Osteoblast (primary cell): ENCODE data around the gene TULP4. TPM values are rescaled to one million over a fixed set of nuclear protein-coding genes. Genes with fewer than 3 reads are reported as not detected.

Experiments used
- DNase-seq: peaks from one replicate; pipeline ENCODE4 v3.0.0; 2011; ENCODE audit warnings: low spot score, mixed read lengths; ENCODE audit not compliant: insufficient read length; ENCODE audit errors: missing footprints
- H2AFZ ChIP-seq: 2 replicates; pipeline ENCODE4 v1.6.0; 2011; ENCODE audit warnings: mild to moderate bottlenecking, low read length
- H3K27ac ChIP-seq: 2 replicates; pipeline ENCODE4 v1.5.1; 2011; ENCODE audit warnings: mild to moderate bottlenecking, low read depth, low read length, moderate library complexity
- H3K27me3 ChIP-seq: 2 replicates; pipeline ENCODE4 v1.6.0; 2012; ENCODE audit warnings: mild to moderate bottlenecking, control low read depth, inconsistent platforms, low read length, moderate library complexity; ENCODE audit not compliant: insufficient read depth
- H3K36me3 ChIP-seq: 2 replicates; pipeline ENCODE4 v1.5.1; 2011; ENCODE audit warnings: mild to moderate bottlenecking, low read length, control low read depth, moderate library complexity; ENCODE audit not compliant: insufficient read depth
- H3K4me1 ChIP-seq: 2 replicates; pipeline ENCODE4 v1.5.1; 2011; ENCODE audit warnings: mild to moderate bottlenecking, low read length, control low read depth, moderate library complexity; ENCODE audit not compliant: insufficient read depth
- H3K4me2 ChIP-seq: 2 replicates; pipeline ENCODE4 v1.6.0; 2011; ENCODE audit warnings: mild to moderate bottlenecking, low read length; ENCODE audit not compliant: insufficient read depth
- H3K4me3 ChIP-seq: fragments of 200-600 bp; sonication (generic); 3 replicates; pipeline ENCODE4 v1.5.1; 2012; ENCODE audit warnings: mild to moderate bottlenecking, low read length, inconsistent platforms; ENCODE audit not compliant: insufficient read depth
- H3K79me2 ChIP-seq: 2 replicates; pipeline ENCODE4 v1.6.0; 2012; ENCODE audit warnings: mild to moderate bottlenecking, low read length, control low read depth, inconsistent platforms; ENCODE audit not compliant: insufficient read depth
- H3K9me3 ChIP-seq: 2 replicates; pipeline ENCODE4 v1.5.1; 2011; ENCODE audit warnings: low read depth, low read length, control low read depth
- H4K20me1 ChIP-seq: 2 replicates; pipeline ENCODE4 v1.6.0; 2012; ENCODE audit warnings: mild to moderate bottlenecking, low read length, control low read depth; ENCODE audit not compliant: insufficient read depth
- total RNA-seq: library from RNA; depleted of rRNA; stranded (reverse); fragments of >200 nt; gene quantifications from 2 replicates; pipeline ENCODE4 v1.2.3, GENCODE V29; 2012
- TF ChIP-seq, protein P1 (sequence below): IDR thresholded peaks from 2 replicates; pipeline ENCODE4 v1.5.1; 2011; ENCODE audit warnings: mild to moderate bottlenecking, low read depth, low read length, moderate library complexity; ENCODE audit errors: extremely low read depth

TULP4 gene
- total RNA-seq, 1 donor = 172 TPM

DNA sequence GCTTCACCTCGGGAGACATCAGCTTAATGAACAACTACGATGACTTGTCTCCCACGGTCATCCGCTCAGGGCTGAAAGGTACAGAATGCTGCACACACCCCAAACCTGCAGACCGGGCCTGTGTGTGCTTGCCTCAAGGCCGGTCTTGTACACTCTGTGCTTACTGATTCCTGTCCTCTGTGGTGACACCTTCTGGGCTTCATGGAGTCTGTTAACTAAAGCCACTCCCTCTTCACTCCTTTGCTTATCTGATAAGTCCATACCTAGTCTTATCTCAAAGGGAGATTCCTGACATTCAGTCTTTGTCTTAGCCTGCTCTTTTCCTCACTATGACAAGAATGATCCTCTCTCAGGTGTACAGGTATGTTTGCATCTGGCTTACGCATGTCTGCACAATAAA lies 139.9 kb downstream of the TULP4 start:
- no peaks in the 10 kb centered on the region for H3K9me3 ChIP-seq
- no peak overlapping the region for H3K4me3 ChIP-seq
- DNase-seq = no peak
- no peaks in the 10 kb centered on the region for H4K20me1 ChIP-seq
- H3K4me2 ChIP-seq = no peak overlapping the region
- peaks cover 6% of the 10 kb centered on the region for H3K36me3 ChIP-seq
- no peaks in the 10 kb centered on the region for H3K27me3 ChIP-seq
- no peaks in the 10 kb centered on the region for H3K79me2 ChIP-seq
- no peak overlapping the region for H2AFZ ChIP-seq
- TF ChIP-seq, protein P1, sequence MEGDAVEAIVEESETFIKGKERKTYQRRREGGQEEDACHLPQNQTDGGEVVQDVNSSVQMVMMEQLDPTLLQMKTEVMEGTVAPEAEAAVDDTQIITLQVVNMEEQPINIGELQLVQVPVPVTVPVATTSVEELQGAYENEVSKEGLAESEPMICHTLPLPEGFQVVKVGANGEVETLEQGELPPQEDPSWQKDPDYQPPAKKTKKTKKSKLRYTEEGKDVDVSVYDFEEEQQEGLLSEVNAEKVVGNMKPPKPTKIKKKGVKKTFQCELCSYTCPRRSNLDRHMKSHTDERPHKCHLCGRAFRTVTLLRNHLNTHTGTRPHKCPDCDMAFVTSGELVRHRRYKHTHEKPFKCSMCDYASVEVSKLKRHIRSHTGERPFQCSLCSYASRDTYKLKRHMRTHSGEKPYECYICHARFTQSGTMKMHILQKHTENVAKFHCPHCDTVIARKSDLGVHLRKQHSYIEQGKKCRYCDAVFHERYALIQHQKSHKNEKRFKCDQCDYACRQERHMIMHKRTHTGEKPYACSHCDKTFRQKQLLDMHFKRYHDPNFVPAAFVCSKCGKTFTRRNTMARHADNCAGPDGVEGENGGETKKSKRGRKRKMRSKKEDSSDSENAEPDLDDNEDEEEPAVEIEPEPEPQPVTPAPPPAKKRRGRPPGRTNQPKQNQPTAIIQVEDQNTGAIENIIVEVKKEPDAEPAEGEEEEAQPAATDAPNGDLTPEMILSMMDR = no peak
- H3K4me1 ChIP-seq = no peaks in the 10 kb centered on the region
- H3K27ac ChIP-seq = no peak overlapping the region

DNA sequence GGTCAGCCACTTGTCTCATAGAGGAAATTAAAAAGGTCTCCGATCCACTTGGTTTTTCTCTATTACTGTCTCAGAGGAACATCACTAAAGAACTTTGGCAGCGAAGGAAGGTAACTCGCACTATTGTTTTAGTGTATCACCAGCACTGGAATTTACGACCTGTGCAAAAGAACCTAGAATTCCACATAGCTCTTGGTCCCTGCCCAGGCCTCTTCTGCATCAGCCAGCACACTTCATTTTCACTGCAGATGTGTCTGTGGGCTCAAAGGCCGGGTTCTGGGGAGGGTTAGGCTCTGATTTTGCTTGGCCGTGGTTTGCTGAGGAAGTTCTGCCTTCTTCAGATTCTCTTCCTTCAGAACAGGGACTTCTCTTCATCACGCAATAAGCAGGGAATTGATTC lies 144.9 kb downstream of the TULP4 start:
- Histone ChIP-seq H3K36me3 (peaks cover 5% of the 10 kb centered on the region), H3K4me2 (no peak overlapping the region), H3K27me3 (no peaks in the 10 kb centered on the region), H3K4me1 (peaks cover 4% of the 10 kb centered on the region), H3K4me3 (no peak overlapping the region), H3K27ac (no peak overlapping the region), H4K20me1 (no peaks in the 10 kb centered on the region), H3K9me3 (no peaks in the 10 kb centered on the region), H3K79me2 (no peaks in the 10 kb centered on the region), H2AFZ (no peak overlapping the region)
- no peak for DNase-seq
- TF ChIP-seq, protein P1 = no peak

DNA sequence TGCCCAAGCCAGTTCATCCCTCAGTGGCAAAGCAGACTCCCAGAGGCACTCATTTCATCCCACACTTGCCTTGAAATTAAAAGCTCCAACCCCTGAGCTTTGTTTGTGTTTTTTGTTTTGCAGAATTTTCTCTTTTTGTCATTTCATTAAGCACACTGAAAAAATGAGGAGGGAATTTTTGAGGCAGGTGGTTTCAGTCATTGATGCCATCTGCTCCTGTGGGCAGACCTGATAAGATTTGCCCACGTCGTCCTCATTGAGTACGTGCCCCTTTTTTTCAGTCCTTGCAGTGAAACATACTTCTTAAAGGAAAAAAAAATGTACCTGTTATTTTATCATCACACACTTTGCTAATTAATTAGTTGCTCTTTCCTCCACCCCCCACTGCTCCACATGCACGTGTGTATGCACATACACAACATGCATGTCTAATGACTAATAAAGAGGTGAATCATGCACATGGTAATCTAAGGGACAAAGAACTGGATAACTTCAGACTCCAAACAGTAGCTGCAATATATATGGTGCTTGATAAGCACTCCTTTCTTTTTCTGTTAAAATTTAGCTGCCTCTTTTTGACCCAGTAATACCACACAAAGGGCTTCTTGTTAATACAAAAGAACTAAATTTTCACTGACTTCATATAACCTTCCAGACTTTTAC lies 145.5 kb downstream of the TULP4 start:
- H3K4me3 ChIP-seq = no peak overlapping the region
- no peaks in the 10 kb centered on the region for H3K9me3 ChIP-seq
- no peak overlapping the region for H2AFZ ChIP-seq
- H3K27ac ChIP-seq = no peak overlapping the region
- H3K4me1 ChIP-seq = peaks cover 4% of the 10 kb centered on the region
- no peak for DNase-seq
- no peaks in the 10 kb centered on the region for H3K27me3 ChIP-seq
- TF ChIP-seq, protein P1 = no peak
- no peaks in the 10 kb centered on the region for H3K36me3 ChIP-seq
- no peaks in the 10 kb centered on the region for H4K20me1 ChIP-seq
- no peak overlapping the region for H3K4me2 ChIP-seq
- H3K79me2 ChIP-seq = no peaks in the 10 kb centered on the region

DNA sequence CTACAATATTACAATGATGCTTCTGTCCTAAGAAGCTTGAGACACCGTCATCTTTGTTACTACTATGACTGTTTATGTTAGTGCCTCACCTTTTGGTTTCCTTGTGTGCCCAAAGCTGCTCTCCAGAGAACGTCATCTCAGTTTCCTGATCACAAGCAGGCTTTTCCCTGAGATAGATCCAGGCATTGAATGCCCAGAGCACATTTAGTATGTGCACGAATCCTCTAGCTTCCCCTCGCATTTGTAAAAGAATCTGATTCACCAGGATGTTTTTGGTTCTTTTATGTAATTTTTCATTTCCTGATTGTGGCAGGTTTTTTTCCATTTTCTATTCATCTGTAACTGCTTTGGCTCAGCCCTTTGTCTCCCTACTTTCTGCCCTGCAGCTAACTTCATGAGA lies 147.5 kb downstream of the TULP4 start:
- TF ChIP-seq, protein P1 = no peak
- Histone ChIP-seq H3K27me3 (no peaks in the 10 kb centered on the region), H3K27ac (no peak overlapping the region), H4K20me1 (no peaks in the 10 kb centered on the region), H3K4me2 (no peak overlapping the region), H3K9me3 (no peaks in the 10 kb centered on the region), H3K4me1 (peaks cover 4% of the 10 kb centered on the region), H3K79me2 (no peaks in the 10 kb centered on the region), H2AFZ (no peak overlapping the region), H3K36me3 (peaks cover 6% of the 10 kb centered on the region), H3K4me3 (no peak overlapping the region)
- no peak for DNase-seq
